SU-DHL-6 (cell line): ENCODE measurements around the gene MYO7A.

ENCODE experiments used
- H2AFZ ChIP-seq: fragments of 200-600 bp; sonication (generic); 2 replicates; pipeline ENCODE4 v1.6.1; 2014; ENCODE audit warnings: low read depth, mild to moderate bottlenecking, moderate library complexity, mixed read lengths, antibody characterized with exemption, low read length; ENCODE audit not compliant: severe bottlenecking
- H3F3A ChIP-seq: fragments of 200-600 bp; shearing (Covaris generic); 2 replicates; pipeline ENCODE4 v1.6.0; 2016; ENCODE audit warnings: antibody characterized with exemption, mild to moderate bottlenecking; ENCODE audit not compliant: insufficient read depth
- H3K27ac ChIP-seq: fragments of 200-600 bp; sonication (generic); 2 replicates; pipeline ENCODE4 v1.5.1; 2016; ENCODE audit warnings: low read depth, mild to moderate bottlenecking, low read length, moderate library complexity, mixed read lengths
- H3K27me3 ChIP-seq: fragments of 200-600 bp; sonication (generic), shearing (Covaris generic); 2 replicates; pipeline ENCODE4 v1.6.0; 2014; ENCODE audit warnings: mild to moderate bottlenecking, low read length
- H3K36me3 ChIP-seq: fragments of 200-600 bp; sonication (generic); 2 replicates; pipeline ENCODE4 v1.6.1; 2014; ENCODE audit warnings: mild to moderate bottlenecking, low read length, mixed read lengths
- H3K4me2 ChIP-seq: fragments of 300-600, 200-600 bp; shearing (Covaris generic), sonication (generic); 2 replicates; pipeline ENCODE4 v1.6.0; 2014; ENCODE audit warnings: low read length, low read depth, mild to moderate bottlenecking; ENCODE audit not compliant: poor library complexity, severe bottlenecking
- H3K4me3 ChIP-seq: fragments of 200-600 bp; sonication (generic); 2 replicates; pipeline ENCODE4 v1.5.1; 2014; ENCODE audit warnings: antibody characterized with exemption, low read length, mild to moderate bottlenecking, mixed read lengths; ENCODE audit not compliant: insufficient read depth, poor library complexity, severe bottlenecking
- H3K79me2 ChIP-seq: fragments of 200-600 bp; sonication (generic); 2 replicates; pipeline ENCODE4 v1.6.1; 2014; ENCODE audit warnings: mild to moderate bottlenecking, low read length, moderate library complexity; ENCODE audit not compliant: insufficient read depth
- H3K9ac ChIP-seq: fragments of 200-600 bp; sonication (generic); 2 replicates; pipeline ENCODE4 v1.7.0; 2014; ENCODE audit warnings: mild to moderate bottlenecking, low read length
- H3K9me2 ChIP-seq: fragments of 200-600 bp; sonication (generic); replicated peaks from 2 replicates; pipeline ENCODE4 v1.6.1; 2014; ENCODE audit warnings: low read length; ENCODE audit not compliant: insufficient read depth
- H3K9me3 ChIP-seq: fragments of 200-600 bp; sonication (generic); 2 replicates; pipeline ENCODE4 v1.6.1; 2014; ENCODE audit warnings: low read length, mixed read lengths; ENCODE audit not compliant: insufficient read depth
- H4K20me1 ChIP-seq: fragments of 200-600 bp; sonication (generic); 2 replicates; pipeline ENCODE4 v1.6.1; 2014; ENCODE audit warnings: low read depth, mild to moderate bottlenecking, antibody characterized with exemption, low read length, moderate library complexity, mixed read lengths
- CTCF ChIP-seq: fragments of 200-600 bp; sonication (generic); IDR thresholded peaks from one replicate; pipeline ENCODE4 v1.5.1; 2017; ENCODE audit warnings: antibody characterized with exemption, mild to moderate bottlenecking, low read length, moderate library complexity; ENCODE audit not compliant: insufficient read depth, poor library complexity, severe bottlenecking
- EZH2phosphoT487 ChIP-seq: fragments of 200-600 bp; sonication (generic), shearing (Covaris generic); conservative IDR thresholded peaks from 2 replicates; pipeline ENCODE4 v1.6.1; 2018; ENCODE audit warnings: mild to moderate bottlenecking, antibody characterized with exemption, low read length, moderate library complexity, mixed read lengths

The MYO7A gene

GRCh38 chr11:77112641-77113381, 15.2 kb upstream of the MYO7A start:
- Histone ChIP-seq H3K9me2 (no peaks in the 10 kb centered on the region), H3K79me2 (no peaks in the 10 kb centered on the region), H3F3A (no peaks in the 10 kb centered on the region), H2AFZ (no peak overlapping the region), H3K4me3 (no peak overlapping the region), H3K36me3 (no peaks in the 10 kb centered on the region), H3K27me3 (no peaks in the 10 kb centered on the region), H3K9me3 (no peaks in the 10 kb centered on the region), H3K4me2 (no peak overlapping the region), H3K27ac (no peak overlapping the region), H3K9ac (no peak overlapping the region), H4K20me1 (no peaks in the 10 kb centered on the region)
- no peak for TF ChIP-seq EZH2phosphoT487
- TF ChIP-seq CTCF, result no peak

- no peak overlapping the region for H3K9ac ChIP-seq
- H3K4me2 ChIP-seq, result no peak overlapping the region
- H3K79me2 ChIP-seq, result no peaks in the 10 kb centered on the region
- no peaks in the 10 kb centered on the region for H3K9me2 ChIP-seq
- H3K27me3 ChIP-seq, result no peaks in the 10 kb centered on the region
- no peaks in the 10 kb centered on the region for H4K20me1 ChIP-seq
- no peaks in the 10 kb centered on the region for H3F3A ChIP-seq
- H3K4me3 ChIP-seq, result no peak overlapping the region
- peak; percentile 32 for TF ChIP-seq CTCF
- no peak for TF ChIP-seq EZH2phosphoT487
- no peak overlapping the region for H2AFZ ChIP-seq
- no peak overlapping the region for H3K27ac ChIP-seq
- H3K36me3 ChIP-seq, result no peaks in the 10 kb centered on the region
- no peaks in the 10 kb centered on the region for H3K9me3 ChIP-seq
These were observed 14.5 kb upstream of the MYO7A start for GRCh38 chr11:77113382-77114088.

- no peaks in the 10 kb centered on the region for H3K9me3 ChIP-seq
- no peaks in the 10 kb centered on the region for H4K20me1 ChIP-seq
- H3F3A ChIP-seq, result no peaks in the 10 kb centered on the region
- H3K4me3 ChIP-seq, result no peak overlapping the region
- no peaks in the 10 kb centered on the region for H3K27me3 ChIP-seq
- no peaks in the 10 kb centered on the region for H3K79me2 ChIP-seq
- no peak overlapping the region for H3K27ac ChIP-seq
- H3K9ac ChIP-seq, result no peak overlapping the region
- no peak overlapping the region for H2AFZ ChIP-seq
- no peak for TF ChIP-seq EZH2phosphoT487
- TF ChIP-seq CTCF, result no peak
- H3K36me3 ChIP-seq, result no peaks in the 10 kb centered on the region
- no peaks in the 10 kb centered on the region for H3K9me2 ChIP-seq
- H3K4me2 ChIP-seq, result no peak overlapping the region
These were observed 14.0 kb upstream of the MYO7A start for GRCh38 chr11:77114089-77114463.
